DMS 273 treated with DMSO at 0.1 percent for 48 hours (cell line): ENCODE results near the gene ULK4.
"Not testable (repeated sequence)": the region's sequence is repeated elsewhere in the genome, so short reads cannot be mapped to it uniquely, and the experiment has no call there.

ENCODE experiments used
- DNase-seq: peaks from one replicate; lab custom pipeline; 2025; lab: John Stamatoyannopoulos, UW

ULK4 gene

GRCh38 chr3:41578798-41579197, 383.1 kb downstream of the ULK4 start:
- DNase-seq = no peak

GRCh38 chr3:41575724-41576123, 386.2 kb downstream of the ULK4 start:
- DNase-seq = no peak

GRCh38 chr3:41574900-41575299, 387.0 kb downstream of the ULK4 start:
- no peak for DNase-seq

DNA sequence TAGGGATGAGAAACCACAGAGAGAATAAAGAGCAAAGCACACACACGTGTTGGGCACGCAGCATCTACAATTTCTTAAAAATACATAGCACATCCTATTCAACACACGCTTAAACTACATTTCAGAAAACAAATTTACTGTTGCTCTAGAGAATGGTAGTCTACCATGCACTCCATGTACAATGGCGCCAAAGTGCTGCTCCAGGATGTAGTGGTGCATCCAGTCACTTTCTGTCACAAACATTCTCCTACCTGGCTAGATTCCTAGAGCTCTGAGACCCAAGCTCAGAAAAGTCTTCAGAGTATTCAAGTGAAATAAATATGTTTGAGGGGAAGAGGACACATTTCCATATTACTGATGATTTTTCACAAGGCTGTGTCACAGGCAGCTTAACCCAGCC, 388.3 kb downstream of the ULK4 start:
- no peak for DNase-seq

GRCh38 chr3:41572092-41572491, 389.8 kb downstream of the ULK4 start:
- DNase-seq = no peak

DNA sequence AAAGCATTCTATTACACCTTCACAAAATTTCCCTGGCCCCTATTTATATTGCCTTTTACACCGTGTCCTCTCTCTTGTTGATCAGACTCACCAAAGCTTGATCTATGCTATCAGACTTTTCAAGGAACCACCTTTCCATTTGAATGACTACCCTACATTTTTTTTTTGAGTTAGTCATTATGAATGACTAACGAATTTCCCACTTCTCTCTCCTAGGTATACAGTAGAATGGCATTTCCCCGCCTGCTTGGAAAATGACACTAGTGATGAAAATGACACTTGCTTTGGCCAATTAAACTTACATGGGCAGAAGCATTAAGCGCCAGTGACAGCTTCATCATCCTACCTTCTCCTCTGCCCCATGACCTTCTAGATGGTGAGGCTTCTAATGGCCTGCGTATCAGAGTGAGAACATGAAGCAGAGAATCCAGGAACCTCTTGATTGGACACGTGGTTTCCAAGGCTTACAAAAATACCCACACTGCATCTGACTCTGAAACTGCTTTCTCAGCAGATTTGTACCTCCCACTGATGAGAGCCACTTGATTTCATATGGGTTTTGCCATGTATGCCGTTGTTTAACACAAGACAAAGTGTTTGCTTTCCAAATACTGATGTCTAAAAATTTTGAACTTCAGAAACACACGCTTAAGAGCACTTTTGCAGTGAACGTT, 392.1 kb downstream of the ULK4 start:
- no peak for DNase-seq

GRCh38 chr3:41565948-41566514, 395.9 kb downstream of the ULK4 start:
- DNase-seq = no peak

DNA sequence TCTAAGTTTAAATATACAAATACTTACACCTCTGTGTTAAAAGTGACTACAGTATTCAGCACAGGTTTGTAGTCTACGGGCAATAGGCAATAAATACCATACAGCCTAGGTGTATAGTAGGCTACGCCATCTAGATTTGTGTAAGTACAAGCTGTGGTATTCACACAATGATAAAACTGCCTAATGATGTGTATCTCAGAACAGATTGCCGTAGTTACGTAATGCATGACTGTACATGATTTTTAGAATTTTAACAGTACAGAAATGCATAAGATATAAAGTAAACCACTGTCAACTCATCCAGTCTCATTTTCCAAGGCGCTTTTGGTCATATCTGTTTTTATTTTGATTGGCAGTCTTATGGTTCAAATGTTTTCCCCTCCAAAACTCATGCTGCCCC, 396.9 kb downstream of the ULK4 start:
- DNase-seq = no peak

DNA sequence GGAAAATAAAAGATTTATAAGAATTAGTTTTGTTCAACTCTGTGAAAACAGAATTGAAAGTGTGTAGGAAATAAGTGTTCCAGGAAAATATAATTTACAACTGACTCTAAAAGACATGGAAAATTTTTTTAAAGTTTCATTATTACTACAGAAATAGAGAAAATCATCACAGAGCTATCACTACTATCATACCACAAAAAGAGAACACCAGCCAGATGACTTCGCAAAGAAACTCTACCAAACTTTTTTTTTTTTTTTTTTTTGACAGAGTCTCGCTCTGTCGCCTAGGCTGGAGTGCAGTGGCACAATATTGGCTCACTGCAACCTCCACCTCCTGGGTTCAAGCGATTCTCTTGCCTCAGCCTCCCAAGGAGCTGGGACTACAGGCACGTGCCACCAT, 405.7 kb downstream of the ULK4 start:
- DNase-seq = not testable (repeated sequence)

DNA sequence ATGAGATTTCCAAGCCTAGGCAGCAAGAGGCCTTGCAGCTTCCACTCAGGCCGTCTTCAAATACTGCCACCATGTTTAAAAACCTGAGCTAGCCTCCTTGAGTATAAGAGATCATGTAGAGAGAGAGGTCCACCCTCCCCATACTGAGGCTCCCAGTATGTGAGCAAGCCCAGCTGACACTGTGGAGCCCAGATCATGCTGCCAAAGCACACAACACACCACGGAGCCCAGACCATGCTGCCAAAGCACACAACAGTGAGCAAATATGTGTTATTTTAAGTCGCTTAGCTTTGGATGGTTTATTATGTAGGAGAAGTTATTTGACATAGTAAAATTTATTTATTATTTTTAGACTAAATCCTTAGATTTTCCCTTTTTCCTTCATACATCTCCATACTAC, 428.9 kb downstream of the ULK4 start:
- DNase-seq = no peak

- DNase-seq = no peak
Observed at GRCh38 chr3:41526995-41527573, 434.8 kb downstream of the ULK4 start.

DNA sequence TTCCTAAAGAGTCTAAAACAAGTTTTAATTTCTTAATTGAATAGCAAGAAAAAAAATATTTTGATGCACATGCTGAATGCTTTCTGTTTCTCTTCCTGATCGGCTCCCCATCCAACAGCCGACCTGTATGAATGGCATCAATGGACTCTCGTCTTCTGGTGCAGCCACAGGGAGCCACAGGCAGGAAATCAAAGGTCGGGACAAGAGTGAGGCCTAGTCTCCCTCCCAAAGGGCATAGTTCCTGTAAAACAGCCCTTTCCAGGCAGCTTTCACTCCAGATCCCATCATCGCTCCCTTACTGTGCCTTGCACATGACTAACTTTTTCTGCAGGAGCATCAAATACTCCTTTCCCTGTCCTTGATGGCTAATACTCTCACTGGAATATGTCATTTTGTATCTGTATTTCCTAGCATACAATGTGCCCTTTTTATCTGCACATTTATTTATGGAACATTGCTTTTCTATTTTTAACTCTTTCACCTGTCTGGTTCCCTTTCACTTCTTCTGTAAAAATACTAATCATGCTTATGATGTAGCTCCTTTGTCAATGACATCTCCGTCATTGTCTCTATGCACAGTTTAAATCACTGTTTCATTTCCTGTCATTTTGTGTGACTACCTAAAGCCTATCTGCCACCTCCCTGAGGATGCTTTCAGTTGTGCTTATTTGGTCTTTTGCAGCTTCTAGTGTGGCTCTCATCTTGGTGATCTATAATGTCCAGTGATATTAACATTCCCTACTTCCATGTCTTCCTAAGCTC, 436.4 kb downstream of the ULK4 start:
- DNase-seq = no peak

GRCh38 chr3:41523897-41524296, 438.0 kb downstream of the ULK4 start:
- no peak for DNase-seq

GRCh38 chr3:41522612-41523011, 439.3 kb downstream of the ULK4 start:
- no peak for DNase-seq

DNA sequence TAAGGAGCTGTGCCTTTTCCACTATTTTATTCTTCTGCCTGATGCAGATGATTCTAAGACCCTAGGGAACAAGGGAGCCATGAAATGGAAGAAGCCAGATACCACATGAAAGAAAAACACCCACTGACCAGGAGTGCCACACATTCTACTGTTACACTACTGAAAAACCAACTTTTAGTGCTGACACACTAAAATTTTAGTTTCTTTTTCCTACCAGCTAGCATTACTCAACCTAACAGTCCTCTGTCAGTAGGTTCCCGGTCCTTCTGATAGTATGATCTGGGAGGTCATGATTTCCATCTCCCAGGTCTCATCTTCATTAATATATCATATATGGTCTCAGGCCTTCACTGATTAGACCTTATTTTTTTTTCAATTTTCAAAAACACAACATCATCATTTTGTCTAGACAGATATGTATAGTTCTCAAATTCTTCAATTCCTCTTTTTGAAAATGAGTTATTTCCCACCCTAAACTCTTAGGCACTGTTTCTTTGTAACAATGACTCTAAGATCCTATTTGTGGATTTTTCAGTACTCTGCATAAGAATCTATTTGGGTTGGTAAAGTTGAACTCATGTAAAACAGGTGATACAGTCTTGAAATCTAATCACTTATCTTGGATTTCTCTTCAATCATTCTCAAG, 440.8 kb downstream of the ULK4 start:
- no peak for DNase-seq

DNA sequence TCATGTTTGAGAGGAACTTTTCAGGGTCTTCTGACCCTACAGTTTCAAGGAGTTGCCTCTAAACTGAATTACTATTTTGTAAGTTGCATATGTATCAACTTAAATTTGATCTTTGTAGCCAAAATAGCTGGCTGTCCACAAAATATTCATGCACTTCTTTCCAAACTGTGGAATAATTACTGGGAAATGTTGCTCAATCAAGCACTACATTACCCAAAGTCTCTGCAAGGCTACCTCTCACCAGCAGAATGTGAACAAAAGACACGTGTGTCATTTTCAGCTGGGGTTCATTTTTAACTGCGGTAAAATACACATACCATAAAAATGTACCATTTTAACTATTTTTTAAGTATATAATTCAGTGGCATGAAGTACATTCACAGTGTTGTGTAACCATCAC, 442.2 kb downstream of the ULK4 start:
- no peak for DNase-seq

DNA sequence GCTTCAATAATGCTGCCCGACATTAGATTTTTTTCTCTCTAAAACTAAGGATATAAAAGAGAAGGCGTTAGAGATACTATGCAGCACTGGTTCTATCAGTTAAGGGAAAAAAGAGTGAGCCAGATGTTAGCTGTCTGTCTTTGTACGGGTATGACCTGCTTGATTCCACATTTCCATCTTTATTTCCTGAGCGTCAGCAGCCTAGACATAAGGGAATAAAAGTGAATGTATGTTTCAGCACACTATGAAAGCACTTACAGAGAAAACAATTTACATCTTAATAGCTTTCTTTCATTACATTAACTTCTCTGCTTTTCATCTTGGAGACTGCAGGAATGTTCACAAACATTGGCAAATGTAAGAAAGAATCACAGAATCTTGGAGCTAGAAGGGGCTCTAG, 443.3 kb downstream of the ULK4 start:
- DNase-seq = no peak

DNA sequence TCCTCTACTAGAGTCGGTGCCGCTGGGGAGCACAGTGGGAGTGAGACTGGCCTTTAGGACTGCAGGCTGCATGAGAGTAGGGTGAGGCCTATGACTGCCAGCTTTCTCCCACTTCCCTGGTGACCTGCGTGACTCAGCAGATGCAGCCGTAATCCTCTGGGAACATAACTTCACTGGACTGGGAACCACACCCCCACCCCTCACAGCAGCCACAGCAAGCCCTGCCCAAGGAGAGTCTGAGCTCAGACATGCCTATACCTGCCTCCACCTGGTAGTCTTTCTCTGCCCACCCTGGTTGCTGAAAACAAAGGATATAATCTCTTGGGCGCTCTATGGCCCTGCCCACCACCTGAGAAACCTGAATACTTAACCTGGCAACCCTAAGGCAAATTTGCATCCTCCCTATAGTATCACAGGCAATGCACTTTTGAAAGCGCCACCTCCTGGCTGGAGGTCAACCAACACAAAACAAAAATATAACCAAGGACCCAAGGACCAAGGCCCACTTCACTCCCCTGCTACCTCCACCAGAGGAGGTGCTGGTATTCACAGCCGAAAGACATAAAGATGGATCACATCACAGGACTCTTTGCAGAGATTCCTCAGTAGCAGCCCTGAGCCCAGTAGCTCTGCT, 453.7 kb downstream of the ULK4 start:
- no peak for DNase-seq

DNA sequence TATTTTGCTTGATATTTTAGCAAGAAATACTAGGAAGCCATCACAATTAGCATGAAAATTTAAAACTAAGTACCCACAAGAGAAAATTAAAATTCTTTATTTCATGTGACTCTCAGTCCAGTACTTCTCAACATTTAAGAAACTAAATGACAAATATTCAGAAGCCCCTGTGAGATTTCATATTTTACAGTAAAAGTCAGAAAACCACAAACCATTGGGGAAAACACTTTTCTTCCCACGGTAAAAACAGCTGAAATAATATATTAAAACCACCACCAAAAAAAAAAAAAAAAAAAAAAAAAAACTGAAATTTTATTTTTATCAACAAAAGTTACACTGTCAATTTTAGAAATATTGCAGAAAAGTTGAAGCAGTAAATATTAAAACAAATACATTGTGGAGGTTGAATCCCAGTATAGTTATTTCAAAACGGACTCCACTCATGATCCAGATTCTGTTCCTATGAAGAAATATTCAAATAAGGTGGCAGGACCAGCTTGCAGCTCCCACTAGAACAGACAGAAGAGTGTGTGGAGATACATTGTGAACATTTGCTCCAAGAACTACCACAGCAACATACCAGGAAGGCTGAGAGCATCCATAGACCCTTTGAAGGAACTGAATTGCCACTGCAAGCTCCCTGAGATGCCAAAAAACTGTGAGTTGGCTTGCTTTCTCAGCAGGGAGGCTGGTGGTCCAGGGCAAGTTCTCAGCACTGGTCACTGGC, 454.4 kb downstream of the ULK4 start:
- DNase-seq = no peak

DNA sequence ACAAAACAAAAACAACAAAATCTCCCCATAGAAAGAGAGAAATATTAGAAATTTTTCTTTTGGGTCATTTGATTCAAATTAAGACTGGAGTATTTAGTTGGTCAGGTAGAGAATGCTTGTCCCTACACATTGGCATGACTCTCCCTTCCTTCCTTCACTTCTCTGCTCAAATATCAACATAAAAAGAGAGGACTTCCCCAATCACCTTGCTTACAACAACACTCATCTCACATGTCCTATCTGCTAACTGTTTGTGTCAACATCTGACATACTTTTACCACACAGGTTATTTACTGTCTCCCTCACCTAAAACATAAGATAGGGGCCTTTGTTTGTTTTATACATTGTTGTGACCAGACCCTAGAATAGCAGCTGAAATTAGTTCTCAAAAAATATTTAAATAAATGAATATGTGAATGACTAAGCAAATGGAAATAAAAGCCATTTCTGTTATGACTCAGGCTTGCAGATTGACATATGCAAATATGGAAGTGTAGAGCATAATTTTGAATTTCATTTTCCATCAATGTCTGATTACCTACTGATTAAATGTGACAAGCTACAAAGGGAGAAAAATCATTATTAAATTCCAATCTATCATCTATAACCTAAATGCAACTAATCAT, 457.8 kb downstream of the ULK4 start:
- DNase-seq = no peak

- no peak for DNase-seq
Observed at GRCh38 chr3:41502481-41502880, 459.4 kb downstream of the ULK4 start.
